H9 (cell line): ENCODE results near the gene OR10V1. TPM values are rescaled to one million over a fixed set of nuclear protein-coding genes. Genes with fewer than 3 reads are reported as not detected.

Source experiments
- DNase-seq: peaks from one replicate; pipeline ENCODE4 v3.0.0-alpha.2; 2017
- H2AFZ ChIP-seq: one replicate; pipeline ENCODE4 v1.6.1; 2013; ENCODE audit warnings: mild to moderate bottlenecking, low read length, control low read depth, moderate library complexity
- H2AK5ac ChIP-seq: 2 replicates; pipeline ENCODE4 v1.6.1; 2013; ENCODE audit warnings: low read length, control low read depth, mixed read lengths; ENCODE audit not compliant: insufficient read length
- H2BK120ac ChIP-seq: one replicate; pipeline ENCODE4 v1.6.1; 2013; ENCODE audit warnings: low read depth, mild to moderate bottlenecking, low read length, control low read depth, inconsistent platforms; ENCODE audit not compliant: poor library complexity, severe bottlenecking
- H2BK12ac ChIP-seq: 2 replicates; pipeline ENCODE4 v1.6.1; 2013; ENCODE audit warnings: low read length, control low read depth, mixed read lengths, low read depth; ENCODE audit not compliant: insufficient read length
- H2BK15ac ChIP-seq: 2 replicates; pipeline ENCODE4 v1.6.1; 2013; ENCODE audit warnings: low read depth, low read length, control low read depth
- H2BK20ac ChIP-seq: one replicate; pipeline ENCODE4 v1.6.1; 2013; ENCODE audit warnings: low read depth, mild to moderate bottlenecking, low read length, control low read depth, inconsistent platforms; ENCODE audit not compliant: poor library complexity, severe bottlenecking
- H2BK5ac ChIP-seq: 2 replicates; pipeline ENCODE4 v1.6.1; 2013; ENCODE audit warnings: low read length, control low read depth, mixed read lengths; ENCODE audit not compliant: insufficient read length
- H3K14ac ChIP-seq: 2 replicates; pipeline ENCODE4 v1.6.1; 2013; ENCODE audit warnings: low read length, control low read depth; ENCODE audit not compliant: insufficient read depth
- H3K18ac ChIP-seq: 2 replicates; pipeline ENCODE4 v1.6.1; 2013; ENCODE audit warnings: low read depth, mild to moderate bottlenecking, mixed read lengths, low read length, control low read depth; ENCODE audit not compliant: insufficient read length
- H3K23ac ChIP-seq: 2 replicates; pipeline ENCODE4 v1.6.1; 2013; ENCODE audit warnings: low read length, control low read depth, mixed read lengths, low read depth; ENCODE audit not compliant: insufficient read length
- H3K23me2 ChIP-seq: 2 replicates; pipeline ENCODE4 v1.6.1; 2013; ENCODE audit warnings: low read depth, mild to moderate bottlenecking, mixed read lengths, low read length, control low read depth; ENCODE audit not compliant: insufficient read length, poor library complexity, severe bottlenecking
- H3K27ac ChIP-seq: 2 replicates; pipeline ENCODE4 v1.5.1; 2013; ENCODE audit warnings: low read length, control low read depth, mixed read lengths, low read depth; ENCODE audit not compliant: insufficient read length
- H3K27me3 ChIP-seq: 2 replicates; pipeline ENCODE4 v1.6.1; 2013; ENCODE audit warnings: low read length, control low read depth, inconsistent platforms; ENCODE audit not compliant: insufficient read depth
- H3K4ac ChIP-seq: 2 replicates; pipeline ENCODE4 v1.6.1; 2013; ENCODE audit warnings: low read depth, mild to moderate bottlenecking, control low read depth, inconsistent platforms, low read length, moderate library complexity
- H3K4me1 ChIP-seq: 2 replicates; pipeline ENCODE4 v1.6.1; 2013; ENCODE audit warnings: low read length, control low read depth, inconsistent platforms; ENCODE audit not compliant: insufficient read depth
- H3K4me2 ChIP-seq: 2 replicates; pipeline ENCODE4 v1.6.1; 2013; ENCODE audit warnings: low read length, control low read depth, mixed read lengths; ENCODE audit not compliant: insufficient read length, insufficient read depth
- H3K56ac ChIP-seq: 2 replicates; pipeline ENCODE4 v1.6.1; 2013; ENCODE audit warnings: low read depth, mild to moderate bottlenecking, mixed read lengths, low read length, control low read depth; ENCODE audit not compliant: insufficient read length
- H3K79me1 ChIP-seq: 2 replicates; pipeline ENCODE4 v1.6.1; 2013; ENCODE audit warnings: low read depth, mild to moderate bottlenecking, moderate library complexity, low read length, control low read depth, inconsistent platforms; ENCODE audit not compliant: insufficient read depth, poor library complexity, severe bottlenecking
- H3K79me2 ChIP-seq: 2 replicates; pipeline ENCODE4 v1.6.1; 2013; ENCODE audit warnings: low read length, control low read depth, inconsistent platforms; ENCODE audit not compliant: insufficient read depth
- H3K9ac ChIP-seq: 2 replicates; pipeline ENCODE4 v1.6.1; 2013; ENCODE audit warnings: low read length, control low read depth, mixed read lengths; ENCODE audit not compliant: insufficient read length; ENCODE audit errors: extremely low read depth
- H3K9me3 ChIP-seq: one replicate; pipeline ENCODE4 v1.6.1; 2013; ENCODE audit warnings: low read depth, low read length, inconsistent platforms; ENCODE audit not compliant: control insufficient read depth
- H3T11ph ChIP-seq: one replicate; pipeline ENCODE4 v1.6.1; 2013; ENCODE audit warnings: mild to moderate bottlenecking, low read length, control low read depth, inconsistent platforms
- H4K20me1 ChIP-seq: one replicate; pipeline ENCODE4 v1.6.1; 2013; ENCODE audit not compliant: control insufficient read depth, insufficient read length, insufficient read depth
- H4K5ac ChIP-seq: 2 replicates; pipeline ENCODE4 v1.6.1; 2013; ENCODE audit warnings: low read depth, mild to moderate bottlenecking, mixed read lengths, low read length, control low read depth; ENCODE audit not compliant: insufficient read length
- H4K8ac ChIP-seq: replicated peaks from 2 replicates; pipeline ENCODE4 v1.6.1; 2013; ENCODE audit warnings: low read length, control low read depth, mixed read lengths, low read depth; ENCODE audit not compliant: insufficient read length
- H4K91ac ChIP-seq: 2 replicates; pipeline ENCODE4 v1.6.1; 2013; ENCODE audit warnings: low read depth, mild to moderate bottlenecking, moderate library complexity, mixed read lengths, low read length, control low read depth; ENCODE audit not compliant: insufficient read length
- H3K27ac Mint-ChIP-seq, 3 experiments: 2 replicates in 2 of 3; 3 replicates in 1 of 3; pipeline ENCODE4 v1.8.0; 2020 to 2021; ENCODE audit warnings: mixed read lengths in 3 of 3, mild to moderate bottlenecking in 1 of 3, moderate library complexity in 1 of 3
- H3K27me3 Mint-ChIP-seq: 2 replicates; pipeline ENCODE4 v1.8.0; 2021; ENCODE audit warnings: low read depth, mild to moderate bottlenecking, moderate library complexity, mixed read lengths
- H3K36me3 Mint-ChIP-seq, 3 experiments: 2 replicates in 2 of 3; 3 replicates in 1 of 3; pipeline ENCODE4 v1.8.0; 2020 to 2021; ENCODE audit warnings: low read depth in 3 of 3, mixed read lengths in 3 of 3; ENCODE audit not compliant: insufficient read depth in 1 of 3
- H3K4me1 Mint-ChIP-seq, 2 experiments: 2 replicates each; pipeline ENCODE4 v1.8.0; 2020; ENCODE audit warnings: mixed read lengths in 2 of 2
- H3K4me3 Mint-ChIP-seq, 2 experiments: 2 replicates in 1 of 2; 3 replicates in 1 of 2; pipeline ENCODE4 v1.8.0; 2020 to 2021; ENCODE audit warnings: mild to moderate bottlenecking in 2 of 2, mixed read lengths in 2 of 2, moderate library complexity in 1 of 2
- H3K9me3 Mint-ChIP-seq, 2 experiments: 2 replicates in 1 of 2; 3 replicates in 1 of 2; pipeline ENCODE4 v1.8.0; 2020; ENCODE audit warnings: mild to moderate bottlenecking in 2 of 2, mixed read lengths in 2 of 2, moderate library complexity in 1 of 2
- CTCF ChIP-seq: fragments of 200-600 bp; sonication (generic); conservative IDR thresholded peaks from 3 replicates; pipeline ENCODE4 v1.8.0; 2021; ENCODE audit warnings: antibody characterized with exemption, mild to moderate bottlenecking
- WGBS: extraction: QIAGEN DNeasy Blood & Tissue Kit; methylation state at CpG from one replicate; pipeline ENCODE4 v1.1.7; 2013; ENCODE audit warnings: missing lambda C conversion rate, low lambda C conversion rate, mixed read lengths; ENCODE audit not compliant: insufficient read length; ENCODE audit errors: extremely low coverage; 5-methylcytosine and 5-hydroxymethylcytosine counted together
- long read RNA-seq: library from polyadenylated mRNA; unstranded; transcript quantifications from one replicate; pipeline ENCODE4 v2.0.0, GENCODE V29; 2020
- total RNA-seq: library from RNA; stranded (reverse); gene quantifications from 2 replicates; pipeline ENCODE4 v1.2.1, GENCODE V29; 2021

OR10V1 gene
- total RNA-seq, result not detected in 2 replicates
- long read RNA-seq, result 0 reads

- Histone ChIP-seq H4K91ac (no peak within 1 kb of the TSS), H3K79me1 (no peaks in the 10 kb centered on the region), H4K5ac (no peak within 1 kb of the TSS), H3K9me3 (no peaks in the 10 kb centered on the region), H3T11ph (no peak within 1 kb of the TSS), H4K20me1 (no peaks in the 10 kb centered on the region), H3K9ac (no peak within 1 kb of the TSS), H2BK5ac (no peak within 1 kb of the TSS), H2BK12ac (no peak within 1 kb of the TSS), H3K4me2 (no peak within 1 kb of the TSS), H3K4ac (no peak within 1 kb of the TSS), H3K27ac (no peak within 1 kb of the TSS), H2BK120ac (no peak within 1 kb of the TSS), H2BK15ac (no peak within 1 kb of the TSS), H2BK20ac (no peak within 1 kb of the TSS), H3K79me2 (no peaks in the 10 kb centered on the region), H2AFZ (no peak within 1 kb of the TSS), H3K27me3 (no peaks in the 10 kb centered on the region), H3K23ac (no peak within 1 kb of the TSS), H3K23me2 (no peaks in the 10 kb centered on the region), H3K56ac (no peak within 1 kb of the TSS), H3K18ac (no peak within 1 kb of the TSS), H4K8ac (no peak within 1 kb of the TSS), H3K14ac (no peak within 1 kb of the TSS; the same call in 1 of the 2 replicates), H3K4me1 (no peaks in the 10 kb centered on the region), H2AK5ac (no peak within 1 kb of the TSS)
- no peak for TF ChIP-seq CTCF
- H3K9me3 Mint-ChIP-seq, result no peaks in the 10 kb centered on the region
- no CpG with 5 or more reads among the region's 2 CpGs for WGBS
- no peak within 1 kb of the TSS for H3K4me3 Mint-ChIP-seq
- H3K27me3 Mint-ChIP-seq, result no peaks in the 10 kb centered on the region; the same call in 1 of the 2 replicates
- H3K27ac Mint-ChIP-seq, result no peak within 1 kb of the TSS
- H3K4me1 Mint-ChIP-seq, result no peaks in the 10 kb centered on the region
- no peaks in the 10 kb centered on the region for H3K36me3 Mint-ChIP-seq
- no peak for DNase-seq
Measured at GRCh38 chr11:59713745-59714144, at the start of gene OR10V1. OR10V1 (minus strand) TSS chr11:59713845; CDS start chr11:59713845, 0 bp downstream.
